NCI-H2227 (cell line): ENCODE measurements around the gene SMPD3.

Experiments
- DNase-seq: peaks from one replicate; lab custom pipeline; 2025; ENCODE audit not compliant: unreplicated experiment; lab: John Stamatoyannopoulos, UW

SMPD3 gene

GRCh38 chr16:68436581-68436980 is 11.7 kb downstream of the SMPD3 start:
- DNase-seq = peak; percentile 33

GRCh38 chr16:68434624-68435210 is 13.6 kb downstream of the SMPD3 start:
- no peak for DNase-seq

- DNase-seq = no peak
Observed at GRCh38 chr16:68433316-68433715, 15.0 kb downstream of the SMPD3 start.

- DNase-seq = no peak
Observed at GRCh38 chr16:68432701-68433100, 15.6 kb downstream of the SMPD3 start.

GRCh38 chr16:68429076-68429854 is 19.0 kb downstream of the SMPD3 start:
- DNase-seq = no peak

- no peak for DNase-seq
Observed at GRCh38 chr16:68427649-68428303, 20.5 kb downstream of the SMPD3 start.

GRCh38 chr16:68426347-68426652 is 22.0 kb downstream of the SMPD3 start:
- DNase-seq = no peak

GRCh38 chr16:68425498-68426346 is 22.6 kb downstream of the SMPD3 start:
- DNase-seq = no peak

- DNase-seq = no peak
Observed at GRCh38 chr16:68423771-68424170, 24.5 kb downstream of the SMPD3 start.

GRCh38 chr16:68422396-68422960 is 25.8 kb downstream of the SMPD3 start:
- no peak for DNase-seq

GRCh38 chr16:68421076-68421475 is 27.2 kb downstream of the SMPD3 start:
- DNase-seq = no peak

- peak; percentile 68 for DNase-seq
Observed at GRCh38 chr16:68420366-68420942, 27.9 kb downstream of the SMPD3 start.

- DNase-seq = no peak
Observed at GRCh38 chr16:68417711-68418301, 30.5 kb downstream of the SMPD3 start.

- DNase-seq = no peak
Observed at GRCh38 chr16:68416057-68417046, 32.0 kb downstream of the SMPD3 start.

- no peak for DNase-seq
Observed at GRCh38 chr16:68414581-68414980, 33.7 kb downstream of the SMPD3 start.

- DNase-seq = no peak
Observed at GRCh38 chr16:68412061-68412460, 36.2 kb downstream of the SMPD3 start.

GRCh38 chr16:68411086-68411485 is 37.2 kb downstream of the SMPD3 start:
- DNase-seq = no peak

- DNase-seq = no peak
Observed at GRCh38 chr16:68408967-68409366, 39.3 kb downstream of the SMPD3 start.

- no peak for DNase-seq
Observed at GRCh38 chr16:68408428-68408827, 39.9 kb downstream of the SMPD3 start.
